Fibroblast of the conjunctiva (primary cell): ENCODE results near the gene E4F1.

Experiments used
- DNase-seq: peaks from one replicate; pipeline ENCODE4 v3.0.0-alpha.2; 2010; ENCODE audit warnings: low read depth

E4F1 gene

DNA sequence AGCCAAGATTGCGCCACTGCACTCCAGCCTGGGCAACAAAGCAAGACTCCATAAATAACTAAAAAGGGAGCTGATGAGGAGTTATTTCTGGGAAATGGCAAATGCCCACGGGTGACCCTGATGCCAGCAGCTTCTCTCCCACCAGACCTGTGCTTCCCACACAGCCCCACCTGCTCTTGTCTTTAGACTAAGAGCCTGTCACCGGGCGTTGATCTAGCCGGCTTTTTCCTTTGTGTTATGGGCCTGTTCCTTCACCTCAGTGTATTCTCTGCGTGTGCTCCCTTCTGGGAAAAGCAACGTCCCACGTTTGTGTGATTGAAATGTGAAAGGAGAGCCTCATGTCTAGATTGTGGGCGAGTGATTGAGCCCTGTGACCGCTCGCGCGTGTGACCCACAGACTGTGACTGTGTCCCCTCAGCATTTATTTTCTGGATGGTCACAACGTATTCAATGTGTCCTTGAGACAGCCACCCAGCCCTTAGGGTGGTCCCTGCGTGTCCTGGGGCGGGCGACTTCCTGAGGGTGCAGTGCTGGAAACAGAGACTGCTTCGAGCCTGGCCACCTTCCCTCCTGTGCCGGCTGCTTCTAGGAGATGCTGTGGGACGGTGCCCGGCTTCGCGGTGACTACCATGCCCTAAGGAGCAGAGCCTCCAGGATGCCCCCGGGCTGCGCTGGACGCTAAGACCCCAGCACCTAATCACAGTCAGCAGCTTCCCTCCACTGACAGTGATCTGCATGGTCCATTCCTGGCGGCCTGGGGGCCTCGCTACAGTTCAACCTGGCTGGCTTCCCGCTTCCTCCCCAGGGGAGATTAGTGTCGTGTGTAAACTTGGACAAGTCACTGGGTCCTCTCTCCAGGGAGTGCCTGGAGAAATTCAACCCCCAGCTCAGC, 52.3 kb downstream of the E4F1 start:
- DNase-seq, result no peak

DNA sequence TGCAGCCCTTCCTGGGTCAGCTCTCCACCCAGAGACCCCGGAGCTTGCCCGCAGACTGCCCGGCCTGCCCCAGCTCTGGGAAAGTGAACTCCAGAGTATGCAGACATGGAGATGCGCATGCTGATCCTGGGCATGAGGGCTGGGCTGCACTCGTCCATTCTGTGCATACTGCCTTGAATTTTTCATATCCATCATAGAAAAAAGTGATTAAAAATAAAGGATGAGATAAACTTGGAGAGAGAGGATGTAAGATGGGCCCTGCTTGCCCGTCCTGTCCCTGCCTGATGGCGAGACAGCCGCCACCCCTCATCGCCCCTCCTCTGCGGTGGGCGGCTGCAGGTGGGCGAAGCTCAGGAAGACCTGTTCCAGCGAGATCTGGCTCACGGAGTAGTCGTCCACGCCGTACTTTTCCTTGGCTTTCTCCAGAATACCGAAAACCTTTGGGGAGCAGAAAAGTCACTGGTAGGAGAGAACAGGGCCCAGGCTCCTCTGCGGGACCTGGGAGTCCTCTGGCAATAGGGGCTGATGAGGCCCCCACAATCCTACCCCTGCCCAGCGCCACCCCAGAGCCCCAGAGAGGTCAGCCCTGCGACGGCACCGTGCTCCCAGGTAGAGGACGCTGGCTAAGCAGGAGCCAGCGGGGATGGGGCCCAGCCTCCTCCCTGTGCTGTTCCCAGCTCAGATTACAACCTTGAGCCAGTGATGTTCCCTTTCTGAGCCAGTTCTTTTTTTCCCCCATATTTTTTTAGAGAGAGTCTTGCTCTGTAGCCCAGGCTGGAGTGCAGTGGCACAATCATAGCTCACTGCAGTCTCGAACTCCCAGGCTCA, 53.2 kb downstream of the E4F1 start:
- no peak for DNase-seq

DNA sequence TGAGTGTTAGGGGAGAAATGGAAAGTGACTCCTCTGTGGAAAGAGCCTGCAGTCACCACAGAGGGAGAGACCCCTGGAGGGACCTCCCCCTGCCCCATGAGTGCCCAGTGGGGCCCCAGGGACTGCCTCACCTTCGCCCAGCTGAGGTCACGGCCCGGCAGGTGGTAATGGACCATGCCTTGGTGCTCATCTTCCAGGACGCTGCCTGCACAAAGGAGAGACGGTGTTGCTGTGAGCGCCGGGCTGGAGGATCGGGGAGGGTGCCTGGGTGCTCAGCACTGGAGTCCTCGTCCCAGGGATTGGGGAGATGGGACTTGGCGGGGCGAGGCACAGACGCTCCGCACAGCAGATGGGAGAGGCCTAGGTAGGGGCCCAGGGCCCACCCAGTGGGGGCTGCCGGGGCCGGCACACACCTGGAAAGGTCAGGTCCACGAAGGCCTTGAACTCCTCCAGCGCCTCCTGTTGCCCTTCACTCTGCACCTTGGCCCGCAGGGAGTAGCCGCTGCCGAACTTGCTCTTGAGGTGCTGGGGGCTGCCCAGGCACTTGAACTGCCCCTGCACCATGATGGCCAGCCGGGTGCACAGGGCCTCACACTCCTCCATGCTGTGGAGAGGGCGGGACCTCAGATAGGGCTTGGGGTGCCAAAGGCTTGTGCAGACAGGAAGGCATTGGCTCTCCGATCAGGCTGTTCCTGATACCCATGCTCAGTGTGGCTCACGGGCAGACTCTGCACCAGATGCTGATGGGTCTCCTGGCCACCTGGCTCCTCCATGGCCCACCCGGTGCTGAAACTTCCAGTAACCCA, 54.3 kb downstream of the E4F1 start:
- no peak for DNase-seq

DNA sequence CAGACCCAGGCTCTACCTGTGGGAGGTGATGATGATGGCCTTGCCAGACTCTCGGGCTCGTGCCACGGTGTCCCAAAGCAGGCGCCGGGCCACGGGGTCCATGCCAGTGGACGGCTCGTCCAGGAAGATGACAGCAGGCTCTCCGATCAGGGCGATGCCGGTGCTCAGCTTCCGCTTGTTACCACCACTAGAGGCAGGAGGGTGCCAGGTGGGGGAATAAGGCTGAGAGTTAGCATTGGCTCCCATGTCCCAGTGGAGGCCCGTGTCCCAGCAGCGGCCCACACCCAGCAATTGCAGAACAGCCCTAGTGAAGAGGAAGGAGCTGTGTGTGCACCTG, 54.8 kb downstream of the E4F1 start:
- DNase-seq, result no peak

DNA sequence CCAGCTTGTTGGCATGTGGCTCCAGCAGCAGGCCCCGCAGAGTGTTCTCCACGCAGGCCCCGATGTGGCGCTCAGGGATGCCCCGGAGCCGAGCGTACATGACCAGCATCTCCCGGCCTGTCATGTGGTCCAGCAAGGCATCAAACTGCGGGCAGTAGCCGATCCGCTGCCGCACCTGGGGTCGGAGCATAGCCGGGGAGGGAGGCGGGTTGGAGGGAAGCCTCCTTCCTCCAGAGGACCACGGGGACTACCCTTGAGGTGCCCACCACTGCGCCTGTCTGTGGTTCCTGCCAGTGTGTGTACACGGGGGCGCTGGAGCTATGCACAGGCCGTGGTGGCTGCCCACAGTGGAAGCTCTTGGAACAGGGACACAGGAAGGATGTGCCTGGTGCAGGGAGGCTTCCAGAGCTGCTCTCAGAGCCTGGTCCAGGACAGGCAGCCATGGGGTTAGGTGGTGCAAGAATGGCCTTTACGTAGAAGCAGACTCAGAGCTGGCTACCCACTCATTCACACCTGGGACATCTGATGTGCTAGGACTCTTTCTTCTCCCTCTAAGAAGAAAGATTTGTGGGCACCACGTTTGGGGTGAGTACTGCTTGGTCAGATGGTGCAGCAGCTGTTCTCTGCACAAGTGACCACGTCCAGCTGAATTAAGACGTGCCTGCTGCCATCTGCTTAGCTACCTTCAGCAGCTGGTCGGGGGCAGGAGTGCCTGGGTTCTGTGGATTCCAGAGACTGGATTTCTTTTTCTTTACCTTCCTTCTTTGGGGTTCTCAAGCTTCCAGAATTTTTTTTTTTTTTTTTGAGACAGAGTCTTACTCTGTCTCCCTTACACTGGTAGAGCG, 55.8 kb downstream of the E4F1 start:
- no peak for DNase-seq

DNA sequence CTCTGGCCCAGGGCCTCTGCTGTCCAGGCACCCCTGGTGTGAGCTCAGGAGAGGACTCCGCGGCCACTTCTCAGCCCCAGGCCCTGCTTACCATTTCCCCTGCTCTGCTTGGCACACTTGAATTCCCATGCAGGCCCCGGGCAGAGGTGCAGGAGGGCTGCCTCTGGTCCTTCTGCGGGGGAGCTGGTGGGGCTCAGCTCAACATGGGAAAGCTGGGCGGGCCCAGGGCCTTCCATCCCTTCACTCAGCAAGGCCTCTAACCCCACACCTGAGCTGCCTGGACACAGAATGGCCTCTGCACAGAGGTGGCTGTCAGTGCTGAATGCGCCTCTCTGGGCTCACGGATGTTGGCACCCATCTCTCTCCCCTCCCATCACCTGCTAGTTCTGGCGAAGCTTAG, 57.1 kb downstream of the E4F1 start:
- no peak for DNase-seq

DNA sequence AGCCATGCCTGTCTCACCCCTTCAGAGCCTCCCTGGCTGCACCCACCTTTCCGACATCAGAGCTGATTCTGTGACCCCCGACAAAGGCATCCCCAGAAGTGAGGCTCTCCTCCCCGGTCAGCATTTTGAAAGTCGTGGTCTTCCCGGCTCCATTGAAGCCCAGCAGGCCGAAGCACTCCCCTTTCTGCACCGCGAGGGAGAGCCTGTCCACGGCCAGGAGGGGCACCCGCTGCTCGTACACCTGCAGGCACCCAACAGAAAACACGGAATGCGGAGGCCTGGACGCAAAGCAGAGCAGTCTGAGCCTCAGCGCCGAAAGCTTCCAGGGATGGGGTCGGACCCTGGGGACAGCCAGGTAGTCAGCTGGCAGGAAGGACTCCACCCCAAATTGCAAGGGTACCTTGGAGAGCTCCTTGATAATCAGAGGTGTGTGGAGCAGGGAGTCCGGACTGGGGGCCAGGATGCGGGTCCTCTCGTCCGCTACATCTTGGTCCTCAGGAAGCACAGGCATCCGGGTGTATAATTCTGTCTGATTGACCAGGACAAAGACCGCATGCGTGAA, 57.7 kb downstream of the E4F1 start:
- no peak for DNase-seq

DNA sequence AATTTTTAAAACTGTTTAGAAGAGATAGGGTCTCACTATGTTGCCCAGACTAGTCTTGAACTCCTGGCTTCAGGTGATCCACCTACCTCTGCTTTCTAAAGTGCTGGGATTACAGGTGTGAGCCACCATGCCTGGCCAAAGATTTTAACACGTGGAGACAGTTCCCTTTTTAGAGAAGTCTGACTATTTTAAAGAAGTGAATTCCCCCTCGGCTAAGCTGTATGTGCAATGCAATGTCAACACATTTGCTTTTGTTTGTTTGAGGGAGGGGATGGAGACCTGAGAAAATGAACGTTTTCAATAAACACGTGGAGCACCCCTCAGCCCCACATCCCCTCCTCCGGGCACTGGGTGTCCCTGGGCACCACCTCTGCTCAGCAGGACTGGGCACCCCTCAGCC, 58.9 kb downstream of the E4F1 start:
- DNase-seq, result no peak

DNA sequence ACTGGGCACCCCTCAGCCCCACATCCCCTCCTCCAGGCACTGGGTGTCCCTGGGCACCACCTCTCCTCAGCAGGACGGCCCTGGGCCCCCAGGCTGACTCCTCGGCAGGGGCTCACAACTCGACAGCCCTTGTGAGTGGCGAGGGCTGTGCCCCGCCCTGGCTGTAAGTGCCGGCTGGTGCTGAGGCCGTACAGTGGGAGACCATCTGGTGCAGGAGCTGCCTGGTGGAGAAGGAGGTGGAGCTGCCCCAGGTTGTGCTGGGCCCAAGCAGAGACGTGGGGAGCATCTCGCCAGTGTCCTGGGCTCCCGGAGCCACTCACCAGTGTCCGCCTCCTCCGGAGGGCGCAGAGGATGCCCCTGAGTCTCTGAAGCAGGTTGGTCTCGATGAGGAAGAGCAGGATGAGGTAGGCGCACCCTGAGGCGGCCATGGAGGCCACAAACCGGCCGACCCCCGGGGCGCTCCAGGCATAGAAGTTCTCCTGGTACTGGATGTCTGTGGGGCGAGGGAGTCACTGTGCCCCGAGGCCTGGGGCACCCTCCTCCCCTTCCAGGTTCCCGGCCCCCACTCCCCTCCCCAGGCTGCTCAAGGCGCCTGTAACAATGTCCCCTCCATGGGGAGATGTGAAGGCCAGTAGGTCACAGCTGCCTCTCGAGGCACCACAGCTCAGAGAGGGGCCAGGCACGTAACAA, 59.6 kb downstream of the E4F1 start:
- no peak for DNase-seq

DNA sequence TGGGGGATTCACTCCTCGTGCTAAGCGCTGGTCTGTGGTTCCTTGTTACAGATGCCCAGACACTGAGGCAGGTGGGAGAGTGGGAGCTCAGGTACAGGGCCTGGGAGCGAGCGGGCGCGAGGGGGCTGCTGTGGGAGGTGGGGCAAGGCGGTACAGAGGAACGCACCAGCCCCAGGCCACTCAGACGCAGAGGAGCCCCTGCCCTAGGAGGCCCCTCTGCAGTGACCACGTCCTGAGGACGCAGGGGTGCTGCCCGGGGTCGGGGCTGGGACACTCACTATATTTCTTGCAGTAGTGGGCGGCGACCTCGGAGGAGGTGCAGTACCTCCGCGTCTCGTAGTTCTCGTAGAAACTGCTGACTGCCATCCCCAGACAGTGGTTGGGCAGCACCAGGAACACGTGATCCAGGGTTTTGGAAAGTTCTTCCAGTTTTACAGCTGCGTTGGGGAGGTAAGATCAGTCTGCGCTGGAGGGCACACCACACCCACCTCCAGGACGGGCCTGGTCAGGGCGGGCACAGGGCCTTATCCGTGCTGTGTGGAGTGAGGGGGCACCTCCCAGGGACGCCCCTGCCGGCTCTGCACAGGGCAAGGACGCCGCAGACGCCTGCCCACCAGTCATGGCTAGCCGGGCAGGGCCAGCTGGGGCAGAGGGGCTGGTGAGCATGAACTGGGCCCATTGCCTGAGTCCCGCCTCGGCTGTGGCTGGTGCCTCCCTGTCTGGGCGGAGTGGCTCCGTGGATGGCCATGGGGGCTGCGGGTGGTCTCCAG, 60.8 kb downstream of the E4F1 start:
- no peak for DNase-seq

DNA sequence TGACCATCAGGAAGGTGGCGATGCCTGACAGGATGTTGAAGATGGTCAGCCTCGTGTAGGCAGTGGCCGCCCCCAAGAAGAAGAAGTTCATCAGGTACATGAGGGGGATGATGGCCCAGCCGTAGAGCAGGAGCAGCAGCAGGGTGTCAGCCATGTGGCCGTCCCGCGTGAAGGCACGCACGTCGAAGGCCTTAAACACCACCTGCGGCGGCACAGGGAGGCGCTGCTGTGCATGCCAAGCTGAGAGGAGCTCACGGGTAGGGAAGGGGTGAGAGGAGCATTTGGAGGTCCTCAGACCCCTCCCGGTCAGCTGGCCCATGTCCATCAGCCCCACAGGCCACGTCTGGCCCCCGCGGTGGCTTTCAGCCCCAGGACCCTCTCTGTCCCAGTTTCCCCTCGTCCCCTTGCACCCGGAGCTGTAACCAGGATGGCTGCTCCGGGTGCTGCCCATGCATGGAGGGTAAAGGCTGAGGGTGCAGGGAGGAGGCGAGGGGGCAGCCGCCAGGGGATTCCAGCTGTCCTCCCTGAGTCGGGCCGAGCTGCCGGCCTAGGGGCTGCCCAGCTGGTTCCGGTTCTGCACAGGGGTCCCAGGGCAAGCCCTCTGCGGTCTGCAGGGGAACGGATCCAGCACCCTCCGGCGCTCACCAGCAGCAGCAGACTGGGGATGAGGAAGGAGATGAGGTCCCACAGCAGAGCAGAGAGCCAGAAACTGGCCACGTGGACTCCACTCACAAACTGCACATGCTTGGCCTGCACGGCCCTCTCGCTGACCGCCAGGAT, 61.6 kb downstream of the E4F1 start:
- no peak for DNase-seq
